LNCaP clone FGC (cell line): ENCODE results near the gene CSTPP1.

Experiments used
- DNase-seq: peaks from one replicate; pipeline ENCODE4 v3.0.0-alpha.2; 2011; ENCODE audit warnings: low read depth
- H3K4me3 ChIP-seq: 2 replicates; pipeline ENCODE4 v1.5.1; 2011; ENCODE audit warnings: mild to moderate bottlenecking, low read depth, low read length, control low read depth
- CTCF ChIP-seq: IDR thresholded peaks from 2 replicates; pipeline ENCODE4 v1.5.1; 2012; ENCODE audit warnings: mild to moderate bottlenecking; ENCODE audit not compliant: control insufficient read depth, insufficient read depth; ENCODE audit errors: extremely low read depth

The CSTPP1 gene

GRCh38 chr11:47176328-47177228 is 240.0 kb downstream of the CSTPP1 start, which contains the start of gene ARFGAP2:
Gene ARFGAP2 (minus strand): TSS chr11:47176879. CDS start chr11:47176853, 26 bp downstream.
- peak within 1 kb of the TSS; percentile 99 for H3K4me3 ChIP-seq
- DNase-seq = peak; percentile 81
- TF ChIP-seq CTCF = no peak

- TF ChIP-seq CTCF = peak; percentile 57; the same call in 1 of the 2 replicates
- peak overlapping the region; percentile 99 for H3K4me3 ChIP-seq
- peak; percentile 60 for DNase-seq
These were observed 240.8 kb downstream of the CSTPP1 start for GRCh38 chr11:47177229-47177845.

GRCh38 chr11:47177846-47178245 is 241.3 kb downstream of the CSTPP1 start:
- no peak for DNase-seq
- no peak overlapping the region for H3K4me3 ChIP-seq

GRCh38 chr11:47178316-47178715 is 241.8 kb downstream of the CSTPP1 start:
- no peak for TF ChIP-seq CTCF
- DNase-seq = no peak
- H3K4me3 ChIP-seq = no peak overlapping the region

More at GRCh38 chr11:47177846-47178245, 241.3 kb downstream of the CSTPP1 start:
- no peak for TF ChIP-seq CTCF

GRCh38 chr11:47178737-47179654 is 242.4 kb downstream of the CSTPP1 start:
- no peak overlapping the region for H3K4me3 ChIP-seq
- TF ChIP-seq CTCF = no peak
- no peak for DNase-seq

- no peak for DNase-seq
- no peak overlapping the region for H3K4me3 ChIP-seq
- peak; percentile 50 for TF ChIP-seq CTCF
These were observed 243.1 kb downstream of the CSTPP1 start for GRCh38 chr11:47179655-47179991.
